Measurements from ENCODE around the gene TRPM7. TPM values are rescaled to one million over a fixed set of nuclear protein-coding genes. Genes with fewer than 3 reads are reported as not detected.
A peak's percentile ranks its signal among the peaks of the same experiment; 100 is the strongest.
"Not testable (repeated sequence)": the region's sequence is repeated elsewhere in the genome, so short reads cannot be mapped to it uniquely, and the experiment has no call there.

TRPM7 gene
- total and polyA plus RNA-seq, 8 donors: 4.0 to 92.8 (median 27.8) TPM

DNA sequence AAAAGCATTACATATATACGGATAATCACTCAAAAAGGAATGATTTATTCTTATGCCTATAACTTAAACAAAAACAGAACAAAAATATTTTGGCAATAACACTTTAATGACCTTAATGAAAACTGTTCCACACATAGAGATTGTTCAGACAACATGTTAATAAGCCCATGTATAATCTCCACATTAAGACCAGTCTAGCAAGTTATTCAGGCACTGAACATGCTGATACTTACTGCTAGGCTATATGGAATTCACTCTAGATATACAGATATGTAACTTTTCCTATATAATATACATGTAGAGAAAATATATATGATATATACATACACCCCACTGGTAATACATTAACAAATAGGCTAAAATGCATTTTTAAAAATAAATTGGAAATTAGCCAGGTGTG is 96.3 kb downstream of the TRPM7 start:
- 82 to 100% (median 88%) methylated on average over 1 of the region's 1 CpG for whole genome bisulfite sequencing, 5 donors
- intact Hi-C loops (cut with DNase I; ENCODE audit: low total_unique reads): no loop called here

DNA sequence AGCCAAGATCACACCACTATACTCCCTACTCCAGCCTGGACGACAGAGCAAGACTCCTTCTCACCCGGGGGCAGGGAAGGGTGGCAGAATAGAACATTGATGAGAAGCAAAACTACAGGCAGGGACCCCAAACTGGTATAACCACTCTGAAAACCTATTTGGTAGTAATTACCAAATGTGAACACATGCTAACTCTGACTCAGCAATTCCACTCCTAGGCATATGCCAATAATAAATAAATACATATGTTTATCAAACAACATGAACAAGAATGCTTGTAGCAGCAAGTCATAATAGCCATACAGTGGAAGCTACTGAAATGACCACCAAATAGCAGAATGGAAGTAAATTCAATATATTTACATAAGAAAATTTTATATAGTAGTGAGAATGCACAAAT is 109.1 kb downstream of the TRPM7 start:
- Histone ChIP-seq H3K27me3 (no peaks in the 10 kb centered on the region), H3K4me1 (no peaks in the 10 kb centered on the region), H3K27ac (no peak overlapping the region), H3K36me3 (peaks cover 33 to 100% (median 97%) of the 10 kb centered on the region in 4 donors), H3K4me3 (no peak overlapping the region), H3K9me3 (no peaks in the 10 kb centered on the region)
- TF ChIP-seq, protein P1, sequence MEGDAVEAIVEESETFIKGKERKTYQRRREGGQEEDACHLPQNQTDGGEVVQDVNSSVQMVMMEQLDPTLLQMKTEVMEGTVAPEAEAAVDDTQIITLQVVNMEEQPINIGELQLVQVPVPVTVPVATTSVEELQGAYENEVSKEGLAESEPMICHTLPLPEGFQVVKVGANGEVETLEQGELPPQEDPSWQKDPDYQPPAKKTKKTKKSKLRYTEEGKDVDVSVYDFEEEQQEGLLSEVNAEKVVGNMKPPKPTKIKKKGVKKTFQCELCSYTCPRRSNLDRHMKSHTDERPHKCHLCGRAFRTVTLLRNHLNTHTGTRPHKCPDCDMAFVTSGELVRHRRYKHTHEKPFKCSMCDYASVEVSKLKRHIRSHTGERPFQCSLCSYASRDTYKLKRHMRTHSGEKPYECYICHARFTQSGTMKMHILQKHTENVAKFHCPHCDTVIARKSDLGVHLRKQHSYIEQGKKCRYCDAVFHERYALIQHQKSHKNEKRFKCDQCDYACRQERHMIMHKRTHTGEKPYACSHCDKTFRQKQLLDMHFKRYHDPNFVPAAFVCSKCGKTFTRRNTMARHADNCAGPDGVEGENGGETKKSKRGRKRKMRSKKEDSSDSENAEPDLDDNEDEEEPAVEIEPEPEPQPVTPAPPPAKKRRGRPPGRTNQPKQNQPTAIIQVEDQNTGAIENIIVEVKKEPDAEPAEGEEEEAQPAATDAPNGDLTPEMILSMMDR (IDR thresholded peaks at IDR 0.05): no peak
- TF ChIP-seq POLR2A (IDR thresholded peaks at IDR 0.05) (no peak), POLR2AphosphoS5 (IDR thresholded peaks at IDR 0.05) (no peak), EP300 (IDR thresholded peaks at IDR 0.05) (no peak)
- WGBS, 5 donors: 81 to 99% (median 94%) methylated on average over 2 of the region's 2 CpGs
- DNase-seq: no peak
- intact Hi-C loops (cut with DNase I; ENCODE audit: low total_unique reads): no loop called here

More for the DNA sequence above, 96.3 kb downstream of the TRPM7 start:
- no peak overlapping the region for H3K4me3 ChIP-seq
- H3K9me3 ChIP-seq: no peaks in the 10 kb centered on the region
- no peak for TF ChIP-seq EP300 (IDR thresholded peaks at IDR 0.05)
- TF ChIP-seq POLR2AphosphoS5 (IDR thresholded peaks at IDR 0.05): no peak
- TF ChIP-seq POLR2A (IDR thresholded peaks at IDR 0.05): no peak
- peaks cover 45 to 100% (median 96%) of the 10 kb centered on the region in 4 donors for H3K36me3 ChIP-seq
- no peaks in the 10 kb centered on the region for H3K4me1 ChIP-seq
- peak in 1 of 2 donors; percentile 2 for DNase-seq
- H3K27ac ChIP-seq: no peak overlapping the region
- no peaks in the 10 kb centered on the region for H3K27me3 ChIP-seq

DNA sequence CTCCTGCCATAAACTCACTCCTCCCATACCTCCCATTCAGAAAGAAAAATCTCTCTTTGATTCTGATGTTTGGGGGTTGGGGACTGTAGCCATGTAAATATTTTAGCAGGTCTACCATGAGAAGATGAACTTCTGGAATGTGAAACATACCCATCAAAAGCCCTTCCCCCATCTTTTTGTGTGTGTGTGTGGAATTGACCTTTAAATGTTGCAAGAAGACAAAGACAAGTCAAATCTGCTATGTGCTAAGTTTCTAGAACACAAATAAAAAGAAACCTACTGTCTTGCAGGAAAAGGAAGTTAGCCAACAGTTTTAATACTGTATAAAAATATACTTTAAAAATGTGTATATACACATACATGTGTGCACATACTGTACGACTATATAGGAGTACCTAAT is 110.4 kb downstream of the TRPM7 start:
- no peaks in the 10 kb centered on the region for H3K9me3 ChIP-seq
- peaks cover 28 to 96% (median 96%) of the 10 kb centered on the region in 4 donors for H3K36me3 ChIP-seq
- H3K4me1 ChIP-seq: no peaks in the 10 kb centered on the region
- intact Hi-C loops (cut with DNase I; ENCODE audit: low total_unique reads): no loop called here
- H3K27me3 ChIP-seq: no peaks in the 10 kb centered on the region
- H3K4me3 ChIP-seq: no peak overlapping the region
- WGBS, 5 donors: 81 to 93% (median 84%) methylated on average over 1 of the region's 1 CpG
- H3K27ac ChIP-seq: no peak overlapping the region
- TF ChIP-seq, protein P1 (IDR thresholded peaks at IDR 0.05): no peak
- TF ChIP-seq POLR2AphosphoS5 (IDR thresholded peaks at IDR 0.05): no peak
- no peak for TF ChIP-seq POLR2A (IDR thresholded peaks at IDR 0.05)
- no peak for TF ChIP-seq EP300 (IDR thresholded peaks at IDR 0.05)
- DNase-seq: no peak

DNA sequence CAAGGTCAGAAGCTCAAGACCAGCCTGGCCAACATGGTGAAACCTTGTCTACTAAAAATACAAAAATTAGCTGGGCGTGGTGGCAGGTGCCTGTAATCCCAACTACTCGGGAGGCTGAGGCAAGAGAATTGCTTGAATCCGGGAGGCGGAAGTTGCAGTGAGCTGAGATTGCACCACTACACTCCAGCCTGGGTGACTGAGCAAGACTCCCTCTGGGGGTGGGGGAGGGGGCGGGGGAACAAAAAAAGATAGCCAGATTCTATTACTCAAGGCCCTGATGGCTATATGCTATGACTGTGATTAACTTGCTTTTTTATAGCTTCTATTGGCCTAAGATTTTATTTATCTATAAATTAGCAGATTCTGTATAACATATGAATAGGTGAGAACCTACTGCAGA is 112.8 kb downstream of the TRPM7 start:
- H3K27ac ChIP-seq; DNase-seq; H3K4me1 ChIP-seq; H3K27me3 ChIP-seq; intact Hi-C loops (cut with DNase I; ENCODE audit: low total_unique reads); H3K9me3 ChIP-seq; H3K4me3 ChIP-seq: not testable (repeated sequence)
- peaks cover 39 to 97% (median 91%) of the 10 kb centered on the region in 4 donors for H3K36me3 ChIP-seq
- WGBS, 5 donors: 87 to 99% (median 96%) methylated on average over 5 of the region's 5 CpGs

DNA sequence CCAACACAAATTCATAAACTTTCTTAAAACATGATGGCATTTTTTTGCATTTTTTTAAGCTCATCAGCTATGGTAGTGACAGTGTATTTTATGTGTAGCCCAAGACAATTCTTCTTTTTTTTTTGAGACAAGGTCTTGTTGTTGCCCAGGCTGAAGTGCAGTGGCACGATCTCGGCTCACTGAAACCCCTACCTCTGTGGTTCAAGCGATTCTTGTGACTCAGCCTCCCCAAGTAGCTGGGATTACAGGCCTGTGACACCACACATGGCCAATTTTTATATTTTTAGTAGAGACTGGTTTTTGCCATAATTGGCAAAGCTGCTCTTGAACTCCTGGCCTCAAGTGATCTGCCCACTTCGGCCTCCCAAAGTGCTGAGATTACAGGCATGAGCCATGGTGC is 122.8 kb downstream of the TRPM7 start:
- H3K36me3 ChIP-seq: peaks cover 9 to 86% (median 79%) of the 10 kb centered on the region in 4 donors
- WGBS, 5 donors: 94 to 99% (median 96%) methylated on average over 4 of the region's 4 CpGs
- intact Hi-C loops (cut with DNase I; ENCODE audit: low total_unique reads): no loop called here

More for the DNA sequence above, 122.8 kb downstream of the TRPM7 start:
- Histone ChIP-seq H3K27me3 (no peaks in the 10 kb centered on the region), H3K4me3 (no peak overlapping the region), H3K27ac (no peak overlapping the region), H3K9me3 (no peaks in the 10 kb centered on the region), H3K4me1 (no peaks in the 10 kb centered on the region)
- no peak for DNase-seq
- TF ChIP-seq POLR2AphosphoS5 (IDR thresholded peaks at IDR 0.05) (no peak), EP300 (IDR thresholded peaks at IDR 0.05) (no peak), POLR2A (IDR thresholded peaks at IDR 0.05) (no peak)
- TF ChIP-seq, protein P1 (IDR thresholded peaks at IDR 0.05): no peak

Measured in stomach (tissue), 9 donors.